Heart right ventricle (tissue), 16 donors: Measurements from ENCODE around the gene PWWP2A. TPM values are rescaled to one million over a fixed set of nuclear protein-coding genes. Genes with fewer than 3 reads are reported as not detected.

Experiments
- ATAC-seq, 8 donors: fragments of 200-7000 bp; cut with Tn5 transposase; one replicate each; pipeline ENCODE4 v1.9.1; 2020; ENCODE audit warnings: mild to moderate bottlenecking in 8 of 8, moderate library complexity in 8 of 8, moderate number of reproducible peaks in 1 of 8
- DNase-seq, 2 donors: peaks; one replicate each; pipeline ENCODE4 v3.0.0-alpha.2; 2020
- H3K27ac ChIP-seq, 10 donors: fragments of 200-600 bp; sonication (generic) in 2 of 10; one replicate each; pipeline versions ENCODE4 v1.5.0 to v1.8.0; 2020 to 2022; ENCODE audit warnings: mild to moderate bottlenecking in 3 of 10
- H3K27me3 ChIP-seq, 7 donors: fragments of 200-600 bp; one replicate each; pipeline ENCODE4 v1.8.0; 2021 to 2022; ENCODE audit warnings: mild to moderate bottlenecking in 2 of 7
- H3K36me3 ChIP-seq, 9 donors: fragments of 200-600 bp; sonication (generic) in 1 of 9; one replicate each; pipeline versions ENCODE4 v1.5.0 to v1.8.0; 2020 to 2022; ENCODE audit warnings: mild to moderate bottlenecking in 2 of 9
- H3K4me1 ChIP-seq, 9 donors: fragments of 200-600 bp; sonication (generic) in 1 of 9; one replicate each; pipeline versions ENCODE4 v1.5.0 to v1.8.0; 2020 to 2022; ENCODE audit warnings: mild to moderate bottlenecking in 4 of 9
- H3K4me3 ChIP-seq, 10 donors: fragments of 200-600 bp; sonication (generic) in 2 of 10; one replicate each; pipeline versions ENCODE4 v1.5.0 to v1.8.0; 2020 to 2022; ENCODE audit warnings: mild to moderate bottlenecking in 7 of 10, moderate library complexity in 2 of 10
- H3K9me3 ChIP-seq, 11 donors: fragments of 200-600 bp in 10 of 11; sonication (generic) in 2 of 11; one replicate each; pipeline versions ENCODE4 v1.5.0 to v1.8.0; 2013 to 2022; ENCODE audit warnings: mild to moderate bottlenecking in 2 of 11, control low read depth in 1 of 11, moderate library complexity in 1 of 11
- WGBS, 2 donors: extraction: QIAGEN DNeasy Blood & Tissue Kit; methylation state at CpG; one replicate each; pipeline ENCODE4 v1.1.7; 2013; ENCODE audit warnings: inconsistent platforms in 1 of 2; 5-methylcytosine and 5-hydroxymethylcytosine counted together
- intact Hi-C, 10 donors: fragments of 100-400 bp; cut with DNase I; formaldehyde crosslinking; loops; one replicate each; pipeline versions ENCODE4 v1.11.1 to v1.14.2; 2022
- polyA plus RNA-seq, 2 donors: library from polyadenylated mRNA; stranded (reverse); fragments of 200-250 nt; gene quantifications; one replicate each; pipeline ENCODE4 v1.2.3, GENCODE V29; 2013
- total RNA-seq, 10 donors: library from RNA; stranded (reverse); fragmentation: NEBNext Ultra II Directional in 3 of 10; extraction: Animal tissue kit (Norgen Biotek cat#: 25700) in 3 of 10; gene quantifications; one replicate each; pipeline versions ENCODE4 v1.2.1 to v1.2.4, GENCODE V29; 2021 to 2023
- TF ChIP-seq, protein P1 (sequence below), 9 donors: fragments of 200-600 bp; sonication (generic) in 2 of 9; IDR thresholded peaks; one replicate each; pipeline versions ENCODE4 v1.5.0 to v1.8.0; 2021 to 2022; ENCODE audit warnings: antibody characterized with exemption in 9 of 9, mild to moderate bottlenecking in 5 of 9, moderate library complexity in 1 of 9
- donor health status: Arrhythmogenic right ventricular cardiomyopathy.
- donor health status: ischemic (EF 13 %, LVEDD 7.1; RV severe dilation, severe dysfunction).
- donor health status: healthy with polysubstance abuse.
- donor health status: DM: no; HTN: yes; CAD: no.
- donor health status: DM: no; HTN: no; CAD: no.
- donor health status: ischemic (EF 25% LVEDD 6.9; RV normal size, moderate dysfunction).
- donor health status: ischemic (EF 25% LVEDD 5.7; RV mildly dilated, moderate dysfunction).
- donor health status: healthy.
- donor health status: DM: yes; HTN: yes; CAD: no.
- donor health status: Ischemic cardiomyopathy.
- donor health status: ischemic (EF 35%, LVEDD 5.7; RV mildly dilated, moderate dysfunction).
- donor health status: nonischemic (EF 11% LVEDD 7.7; RV severe dilation, severe dysfunction).
- donor health status: DM: yes; HTN: yes; CAD: no.
- donor health status: PGD.
- donor health status: ischemic (EF 29% LVEDD 5.4; RV normal size, mild dysfunction).
- donor health status: nonischemic (EF 23%, LVEDD 6.1; RV moderate dilation, normal function).

Gene PWWP2A
- total and polyA plus RNA-seq, 12 donors: 4.5 to 14.7 (median 12.0) TPM

DNA sequence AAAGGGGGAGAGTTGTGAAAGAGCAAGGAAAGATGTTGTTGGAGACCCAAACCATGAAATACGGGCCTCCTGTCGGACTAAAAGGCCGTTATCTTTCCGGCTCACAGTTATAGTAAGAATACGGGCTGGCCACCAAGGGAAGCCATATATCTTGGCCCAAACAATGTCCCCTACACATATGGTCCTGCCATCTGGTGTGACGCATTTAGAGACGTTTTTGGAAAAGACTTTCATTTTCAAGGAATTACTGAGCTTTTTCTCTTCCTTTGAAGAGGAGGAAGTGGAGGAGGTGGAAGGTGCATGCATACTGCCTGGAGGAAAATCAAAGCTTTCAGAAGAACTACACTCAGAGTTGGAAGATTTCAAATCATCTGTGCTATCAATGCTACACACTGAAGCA lies 26.7 kb downstream of the PWWP2A start:
- Histone ChIP-seq H3K36me3 (peaks cover 0 to 58% (median 19%) of the 10 kb centered on the region in 9 donors), H3K27me3 (no peaks in the 10 kb centered on the region), H3K9me3 (no peaks in the 10 kb centered on the region), H3K4me1 (peaks cover 0 to 20% (median 0%) of the 10 kb centered on the region in 9 donors), H3K27ac (no peak overlapping the region), H3K4me3 (no peak overlapping the region)
- 86 to 92% methylated on average over 7 of the region's 7 CpGs for WGBS, 2 donors
- ATAC-seq (no peak), DNase-seq (no peak)
- intact Hi-C loops: no loop called here
- TF ChIP-seq, protein P1, sequence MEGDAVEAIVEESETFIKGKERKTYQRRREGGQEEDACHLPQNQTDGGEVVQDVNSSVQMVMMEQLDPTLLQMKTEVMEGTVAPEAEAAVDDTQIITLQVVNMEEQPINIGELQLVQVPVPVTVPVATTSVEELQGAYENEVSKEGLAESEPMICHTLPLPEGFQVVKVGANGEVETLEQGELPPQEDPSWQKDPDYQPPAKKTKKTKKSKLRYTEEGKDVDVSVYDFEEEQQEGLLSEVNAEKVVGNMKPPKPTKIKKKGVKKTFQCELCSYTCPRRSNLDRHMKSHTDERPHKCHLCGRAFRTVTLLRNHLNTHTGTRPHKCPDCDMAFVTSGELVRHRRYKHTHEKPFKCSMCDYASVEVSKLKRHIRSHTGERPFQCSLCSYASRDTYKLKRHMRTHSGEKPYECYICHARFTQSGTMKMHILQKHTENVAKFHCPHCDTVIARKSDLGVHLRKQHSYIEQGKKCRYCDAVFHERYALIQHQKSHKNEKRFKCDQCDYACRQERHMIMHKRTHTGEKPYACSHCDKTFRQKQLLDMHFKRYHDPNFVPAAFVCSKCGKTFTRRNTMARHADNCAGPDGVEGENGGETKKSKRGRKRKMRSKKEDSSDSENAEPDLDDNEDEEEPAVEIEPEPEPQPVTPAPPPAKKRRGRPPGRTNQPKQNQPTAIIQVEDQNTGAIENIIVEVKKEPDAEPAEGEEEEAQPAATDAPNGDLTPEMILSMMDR (IDR thresholded peaks at IDR 0.05): no peak

DNA sequence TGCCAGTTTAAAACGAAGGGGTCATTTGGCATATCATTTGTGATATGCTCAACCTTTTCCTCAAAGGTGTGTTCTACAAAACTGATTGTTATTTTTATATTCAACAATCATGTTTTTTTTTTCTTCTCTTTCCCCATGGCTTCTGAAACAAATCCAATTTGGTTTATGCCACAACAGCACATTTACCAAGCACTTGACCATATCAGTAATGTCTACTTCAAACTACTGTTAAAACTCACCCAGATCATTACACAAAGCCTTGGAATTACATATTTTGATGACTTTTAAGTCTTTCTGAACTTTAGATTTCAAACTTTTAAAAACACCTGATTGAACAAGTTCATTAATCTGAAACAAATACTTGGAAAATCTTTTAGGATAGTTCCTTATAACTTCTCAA lies 29.2 kb downstream of the PWWP2A start:
- Histone ChIP-seq H3K9me3 (no peaks in the 10 kb centered on the region), H3K36me3 (peaks cover 0 to 47% (median 19%) of the 10 kb centered on the region in 9 donors), H3K27me3 (no peaks in the 10 kb centered on the region), H3K4me1 (peaks cover 0 to 20% (median 0%) of the 10 kb centered on the region in 9 donors), H3K27ac (no peak overlapping the region), H3K4me3 (no peak overlapping the region)
- WGBS, 2 donors: 76 to 79% methylated on average over 1 of the region's 1 CpG
- TF ChIP-seq, protein P1 (IDR thresholded peaks at IDR 0.05): no peak
- no peak for ATAC-seq
- no peak for DNase-seq
- intact Hi-C loops: no loop called here

DNA sequence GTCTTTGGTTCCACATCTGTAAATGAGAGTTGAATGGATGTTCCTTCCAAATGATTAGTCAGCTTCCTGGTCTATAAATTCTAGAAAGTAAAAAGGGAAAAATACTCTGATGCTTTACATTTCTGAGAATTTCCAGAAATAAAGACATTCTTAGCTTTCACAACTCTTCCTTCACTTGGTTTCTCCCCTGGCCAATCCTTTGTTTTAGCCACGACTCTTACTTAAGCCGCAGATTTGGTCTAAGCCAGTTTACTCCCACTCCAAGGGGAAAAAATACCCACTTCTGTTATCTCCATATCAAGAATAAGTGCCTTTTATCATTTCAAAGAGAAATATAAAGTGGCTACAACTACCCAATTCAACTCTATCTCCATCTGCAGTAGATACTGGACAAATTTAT lies 29.7 kb downstream of the PWWP2A start:
- Histone ChIP-seq H3K36me3 (peaks cover 0 to 48% (median 19%) of the 10 kb centered on the region in 9 donors), H3K9me3 (no peaks in the 10 kb centered on the region), H3K4me1 (peaks cover 0 to 20% (median 0%) of the 10 kb centered on the region in 9 donors), H3K27me3 (no peaks in the 10 kb centered on the region), H3K4me3 (no peak overlapping the region), H3K27ac (no peak overlapping the region)
- TF ChIP-seq, protein P1 (IDR thresholded peaks at IDR 0.05): no peak
- WGBS, 2 donors: 72 to 83% methylated on average over 2 of the region's 2 CpGs
- ATAC-seq (no peak), DNase-seq (no peak)
- intact Hi-C loops: no loop called here

GRCh38 chr5:160088805-160089204 lies 30.4 kb downstream of the PWWP2A start:
- intact Hi-C loops: no loop called here
- ATAC-seq: no peak
- WGBS, 2 donors: 83 to 89% methylated on average over 1 of the region's 1 CpG

More at GRCh38 chr5:160088805-160089204, 30.4 kb downstream of the PWWP2A start:
- TF ChIP-seq, protein P1 (IDR thresholded peaks at IDR 0.05): no peak
- Histone ChIP-seq H3K4me3 (no peak overlapping the region), H3K9me3 (no peaks in the 10 kb centered on the region), H3K27ac (no peak overlapping the region), H3K27me3 (no peaks in the 10 kb centered on the region), H3K36me3 (peaks cover 0 to 41% (median 18%) of the 10 kb centered on the region in 9 donors), H3K4me1 (peaks cover 0 to 20% (median 0%) of the 10 kb centered on the region in 9 donors)
- DNase-seq: no peak
